SJSA1 (cell line): ENCODE data around the gene WDR20. TPM values are rescaled to one million over a fixed set of nuclear protein-coding genes. Genes with fewer than 3 reads are reported as not detected.
"Not testable (repeated sequence)": the region's sequence is repeated elsewhere in the genome, so short reads cannot be mapped to it uniquely, and the experiment has no call there.

Experiments
- DNase-seq, 2 experiments: peaks; one replicate each; pipeline ENCODE4 v3.0.0-alpha.2; 2015 to 2020; ENCODE audit warnings: low spot score in 2 of 2, low read depth in 1 of 2
- H3K27ac ChIP-seq: fragments of 250-450 bp; sonication (Bioruptor Pico); 2 replicates; pipeline ENCODE4 v1.5.1; 2020; ENCODE audit warnings: mild to moderate bottlenecking, moderate library complexity
- H3K27me3 ChIP-seq: fragments of 250-450 bp; sonication (Bioruptor Pico); replicated peaks from 2 replicates; pipeline ENCODE4 v1.5.1; 2020; ENCODE audit warnings: mild to moderate bottlenecking, moderate library complexity
- H3K36me3 ChIP-seq: fragments of 250-450 bp; sonication (Bioruptor Pico); 2 replicates; pipeline ENCODE4 v1.5.1; 2020; ENCODE audit warnings: mild to moderate bottlenecking
- H3K4me1 ChIP-seq: fragments of 250-450 bp; sonication (Bioruptor Pico); replicated peaks from 2 replicates; pipeline ENCODE4 v1.6.1; 2021; ENCODE audit warnings: mild to moderate bottlenecking
- H3K4me3 ChIP-seq: fragments of 250-450 bp; sonication (Bioruptor Pico); 2 replicates; pipeline ENCODE4 v1.5.1; 2020; ENCODE audit warnings: mild to moderate bottlenecking
- H3K9me3 ChIP-seq: fragments of 250-450 bp; sonication (Bioruptor Pico); replicated peaks from 2 replicates; pipeline ENCODE4 v1.5.1; 2020; ENCODE audit warnings: mild to moderate bottlenecking
- total RNA-seq: library from RNA; depleted of rRNA; stranded (reverse); fragments of >200 nt; shearing (Covaris generic); gene quantifications from 2 replicates; pipeline ENCODE4 v1.2.3, GENCODE V29; 2014; rRNA removed

Gene WDR20, protein sequence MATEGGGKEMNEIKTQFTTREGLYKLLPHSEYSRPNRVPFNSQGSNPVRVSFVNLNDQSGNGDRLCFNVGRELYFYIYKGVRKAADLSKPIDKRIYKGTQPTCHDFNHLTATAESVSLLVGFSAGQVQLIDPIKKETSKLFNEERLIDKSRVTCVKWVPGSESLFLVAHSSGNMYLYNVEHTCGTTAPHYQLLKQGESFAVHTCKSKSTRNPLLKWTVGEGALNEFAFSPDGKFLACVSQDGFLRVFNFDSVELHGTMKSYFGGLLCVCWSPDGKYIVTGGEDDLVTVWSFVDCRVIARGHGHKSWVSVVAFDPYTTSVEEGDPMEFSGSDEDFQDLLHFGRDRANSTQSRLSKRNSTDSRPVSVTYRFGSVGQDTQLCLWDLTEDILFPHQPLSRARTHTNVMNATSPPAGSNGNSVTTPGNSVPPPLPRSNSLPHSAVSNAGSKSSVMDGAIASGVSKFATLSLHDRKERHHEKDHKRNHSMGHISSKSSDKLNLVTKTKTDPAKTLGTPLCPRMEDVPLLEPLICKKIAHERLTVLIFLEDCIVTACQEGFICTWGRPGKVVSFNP
- 14.6 and 19.3 TPM in 2 replicates for total RNA-seq

DNA sequence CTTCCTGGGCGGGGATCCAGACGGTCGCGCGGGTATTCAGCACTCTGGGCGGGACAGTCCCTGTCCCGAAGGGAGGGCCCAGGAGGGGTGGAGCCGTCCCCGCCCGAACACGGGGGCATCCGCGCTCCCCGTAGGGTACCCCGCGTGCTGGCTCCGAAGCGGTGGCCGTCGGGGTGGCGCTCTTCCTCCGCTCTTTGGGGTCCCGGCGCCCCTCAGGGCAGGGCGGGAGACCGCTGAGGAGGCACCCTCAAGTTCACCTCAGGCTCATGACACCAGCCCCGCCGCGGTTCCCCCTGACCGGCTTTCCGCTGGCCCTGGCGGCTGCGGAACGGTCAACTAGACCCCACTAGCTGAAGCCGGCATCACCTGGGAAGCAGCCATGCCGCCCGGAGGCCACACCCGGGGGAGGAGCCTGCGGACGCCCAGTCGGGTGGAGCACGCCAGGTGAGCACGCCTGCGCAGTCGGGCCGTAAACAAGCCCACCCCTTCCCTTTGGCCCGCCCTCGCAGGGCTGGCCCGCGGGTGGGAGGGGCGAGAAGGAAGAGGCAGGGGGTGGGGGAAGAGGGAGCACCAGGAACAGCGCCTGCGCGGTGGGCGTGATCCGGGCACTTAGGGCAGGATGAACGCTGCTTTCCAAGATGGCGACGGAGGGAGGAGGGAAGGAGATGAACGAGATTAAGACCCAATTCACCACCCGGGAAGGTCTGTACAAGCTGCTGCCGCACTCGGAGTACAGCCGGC, at the start of gene WDR20:
Gene WDR20, plus strand, starts transcription at position 612 of the 741 bp plus-strand sequence. Its CDS starts 27 bp downstream, at position 639.
- no peaks in the 10 kb centered on the region for H3K9me3 ChIP-seq
- H3K36me3 ChIP-seq = peaks cover 6% of the 10 kb centered on the region
- DNase-seq = peak; percentile 88 to 97
- peak within 1 kb of the TSS; percentile 80 for H3K4me3 ChIP-seq
- no peaks in the 10 kb centered on the region for H3K4me1 ChIP-seq
- no peaks in the 10 kb centered on the region for H3K27me3 ChIP-seq
- peak within 1 kb of the TSS; percentile 67 for H3K27ac ChIP-seq

DNA sequence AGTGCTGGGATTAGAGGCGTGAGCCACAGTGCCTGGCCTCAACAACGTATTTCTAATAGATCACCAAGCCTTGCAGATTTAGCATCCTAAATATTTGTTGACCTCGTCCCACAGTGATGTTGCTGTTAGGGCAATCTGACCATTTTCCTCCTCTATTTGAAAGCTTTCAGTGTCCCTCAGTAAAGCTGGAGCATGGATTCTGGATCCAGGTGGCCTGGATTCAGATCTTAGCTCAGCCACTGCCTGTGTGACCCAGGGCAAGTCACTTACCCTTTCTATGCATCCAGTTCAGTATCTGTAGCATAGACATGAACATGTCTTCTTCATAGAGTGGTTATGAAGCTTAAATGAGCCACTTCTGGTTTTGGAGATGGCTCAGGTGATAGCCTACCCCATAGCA, 49.0 kb upstream of the WDR20 start:
- peaks cover 11% of the 10 kb centered on the region for H3K36me3 ChIP-seq
- H3K27me3 ChIP-seq = no peaks in the 10 kb centered on the region
- peaks cover 14% of the 10 kb centered on the region for H3K4me1 ChIP-seq
- DNase-seq = no peak
- no peak overlapping the region for H3K27ac ChIP-seq
- no peaks in the 10 kb centered on the region for H3K9me3 ChIP-seq
- H3K4me3 ChIP-seq = no peak overlapping the region

DNA sequence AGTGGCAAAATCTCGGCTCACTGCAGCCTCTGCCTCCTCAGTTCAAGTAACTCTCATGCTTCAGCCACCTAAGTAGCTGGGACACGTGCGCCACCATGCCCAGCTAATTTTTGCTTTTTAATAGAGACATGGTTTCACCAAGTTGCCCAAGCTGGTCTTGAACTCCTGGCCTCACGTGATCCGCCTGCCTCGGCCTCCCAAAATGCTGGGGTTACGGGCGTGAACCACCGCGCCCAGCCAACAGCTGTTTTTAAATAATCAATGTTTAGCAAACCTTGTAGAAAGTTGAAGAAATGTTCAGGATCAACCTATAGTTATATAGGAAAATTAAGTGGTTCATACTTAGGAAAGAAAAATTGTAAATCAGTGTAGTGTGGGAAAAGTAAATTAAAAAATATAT, 46.9 kb upstream of the WDR20 start:
- Histone ChIP-seq H3K27ac (no peak overlapping the region), H3K27me3 (no peaks in the 10 kb centered on the region), H3K36me3 (no peaks in the 10 kb centered on the region), H3K4me3 (no peak overlapping the region), H3K4me1 (peaks cover 11% of the 10 kb centered on the region), H3K9me3 (no peaks in the 10 kb centered on the region)
- no peak for DNase-seq

DNA sequence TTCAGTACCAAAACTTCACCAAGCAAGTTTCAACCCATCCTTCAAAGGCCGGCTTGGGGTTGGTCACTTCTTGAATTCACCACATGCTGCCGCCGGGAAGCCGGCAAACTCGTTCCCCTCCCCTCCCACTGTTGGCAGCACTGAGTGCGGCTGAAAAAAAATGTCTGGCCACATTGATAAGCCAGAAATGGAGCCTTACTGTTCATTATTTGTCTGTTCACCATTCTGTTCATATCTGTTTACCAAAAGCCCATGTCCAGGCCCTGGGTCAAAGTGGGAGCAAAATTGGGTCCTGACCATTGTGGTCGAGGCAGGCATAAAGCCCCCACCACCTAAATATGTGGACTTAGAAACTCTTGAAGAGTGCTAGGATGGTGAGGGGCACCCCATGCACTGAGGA, 45.6 kb upstream of the WDR20 start:
- no peaks in the 10 kb centered on the region for H3K9me3 ChIP-seq
- no peaks in the 10 kb centered on the region for H3K36me3 ChIP-seq
- H3K4me1 ChIP-seq = peaks cover 7% of the 10 kb centered on the region
- no peak overlapping the region for H3K4me3 ChIP-seq
- DNase-seq = no peak
- H3K27ac ChIP-seq = no peak overlapping the region
- no peaks in the 10 kb centered on the region for H3K27me3 ChIP-seq

DNA sequence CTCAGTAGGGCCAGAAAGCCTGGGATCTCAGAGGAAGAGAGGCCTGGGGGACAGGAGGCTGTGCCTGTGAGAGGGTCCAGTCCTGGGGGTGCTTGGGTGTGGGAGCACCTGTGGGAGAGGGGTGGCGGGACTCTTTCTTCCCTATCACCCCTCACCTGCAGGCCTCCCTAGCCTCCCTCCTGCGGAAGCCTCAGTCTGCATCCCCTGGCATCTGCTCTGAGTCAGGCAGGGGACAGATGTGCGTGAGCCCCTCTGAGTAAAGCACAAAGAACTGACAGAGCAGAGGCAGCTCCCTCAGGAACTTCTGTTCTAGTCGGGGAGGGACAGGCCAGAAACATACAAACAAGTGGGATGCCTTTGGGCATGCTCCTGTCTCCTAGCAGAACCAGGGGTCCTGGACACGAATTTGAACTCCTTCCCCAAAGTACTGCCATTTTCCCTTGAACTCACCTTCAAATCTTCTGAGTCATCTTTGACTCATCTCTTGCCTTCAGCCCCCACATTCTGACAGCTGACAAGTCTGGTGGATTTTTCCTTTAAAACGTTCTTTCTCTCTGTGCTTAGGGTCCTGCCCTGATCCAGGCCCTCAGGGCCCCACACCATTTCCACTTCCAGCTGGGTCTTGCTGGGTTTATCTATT, 44.3 kb upstream of the WDR20 start:
- no peak overlapping the region for H3K27ac ChIP-seq
- H3K4me3 ChIP-seq = no peak overlapping the region
- no peaks in the 10 kb centered on the region for H3K36me3 ChIP-seq
- H3K27me3 ChIP-seq = no peaks in the 10 kb centered on the region
- peaks cover 7% of the 10 kb centered on the region for H3K4me1 ChIP-seq
- no peaks in the 10 kb centered on the region for H3K9me3 ChIP-seq
- no peak for DNase-seq

DNA sequence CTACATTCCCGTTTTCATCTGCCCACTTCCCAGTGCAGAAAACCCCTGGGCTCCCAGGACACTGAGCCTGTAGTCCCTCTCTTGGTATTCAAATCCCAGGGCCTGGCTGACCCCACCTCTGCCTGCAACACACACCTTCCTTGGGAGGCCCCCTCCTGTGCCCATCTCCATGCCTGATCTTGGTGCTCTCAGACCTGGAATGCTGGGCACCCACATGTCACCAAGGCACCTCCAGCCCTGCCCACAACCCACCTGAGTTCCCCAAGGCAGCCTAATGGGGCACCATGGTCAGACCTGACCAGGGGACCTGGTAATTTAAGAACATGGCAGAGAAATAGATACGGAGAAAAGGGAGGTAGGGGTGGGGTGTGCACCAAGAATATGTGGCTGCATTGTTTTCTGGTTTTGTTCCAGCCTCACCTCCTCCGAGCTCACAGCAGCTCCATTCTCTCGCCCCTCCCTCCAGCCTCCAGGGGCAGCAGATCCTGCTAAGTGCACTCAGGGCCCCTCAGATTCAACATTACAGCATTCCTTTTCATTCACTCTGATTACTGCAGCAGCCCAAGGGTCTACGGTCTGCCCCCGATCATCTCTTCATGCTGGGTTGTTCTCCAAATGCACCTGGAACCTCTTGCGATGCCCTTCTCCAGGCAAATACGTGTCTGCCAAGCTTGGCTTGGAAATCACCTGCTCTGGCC, 43.7 kb upstream of the WDR20 start:
- no peak overlapping the region for H3K4me3 ChIP-seq
- H3K4me1 ChIP-seq = peaks cover 7% of the 10 kb centered on the region
- H3K27ac ChIP-seq = no peak overlapping the region
- no peak for DNase-seq
- H3K36me3 ChIP-seq = no peaks in the 10 kb centered on the region
- no peaks in the 10 kb centered on the region for H3K27me3 ChIP-seq
- no peaks in the 10 kb centered on the region for H3K9me3 ChIP-seq

DNA sequence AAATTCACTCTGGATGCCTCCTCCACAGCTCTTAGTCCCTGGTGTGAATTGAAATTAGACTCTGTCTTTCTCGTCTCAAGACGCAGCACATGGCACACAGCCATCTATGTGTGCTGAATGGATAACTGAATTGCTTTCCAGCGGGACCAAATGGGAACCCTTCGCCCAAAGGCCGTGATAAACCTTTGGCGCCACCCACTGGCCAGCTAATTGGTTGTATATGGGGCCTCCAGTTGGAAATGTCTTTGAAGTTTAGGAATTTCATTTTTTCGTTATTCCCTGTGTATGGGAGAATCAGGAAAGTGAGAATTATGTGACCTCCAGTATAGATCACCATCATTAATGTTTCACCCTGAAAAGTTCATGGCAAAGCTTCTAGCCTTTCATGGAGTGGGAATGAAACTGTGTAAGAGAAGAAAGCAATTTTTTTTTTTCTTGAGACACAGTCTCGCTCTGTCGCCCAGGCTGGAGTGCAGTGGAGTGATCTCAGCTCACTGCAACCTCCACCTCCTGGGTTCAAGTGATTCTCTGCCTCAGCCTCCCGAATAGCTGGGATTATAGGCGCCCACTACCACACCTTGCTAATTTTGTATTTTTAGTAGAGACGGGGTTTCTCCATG, 43.0 kb upstream of the WDR20 start:
- Histone ChIP-seq H3K27ac (no peak overlapping the region), H3K4me3 (no peak overlapping the region), H3K27me3 (no peaks in the 10 kb centered on the region), H3K4me1 (peaks cover 7% of the 10 kb centered on the region), H3K9me3 (no peaks in the 10 kb centered on the region), H3K36me3 (no peaks in the 10 kb centered on the region)
- peak; percentile 51 to 69 for DNase-seq

DNA sequence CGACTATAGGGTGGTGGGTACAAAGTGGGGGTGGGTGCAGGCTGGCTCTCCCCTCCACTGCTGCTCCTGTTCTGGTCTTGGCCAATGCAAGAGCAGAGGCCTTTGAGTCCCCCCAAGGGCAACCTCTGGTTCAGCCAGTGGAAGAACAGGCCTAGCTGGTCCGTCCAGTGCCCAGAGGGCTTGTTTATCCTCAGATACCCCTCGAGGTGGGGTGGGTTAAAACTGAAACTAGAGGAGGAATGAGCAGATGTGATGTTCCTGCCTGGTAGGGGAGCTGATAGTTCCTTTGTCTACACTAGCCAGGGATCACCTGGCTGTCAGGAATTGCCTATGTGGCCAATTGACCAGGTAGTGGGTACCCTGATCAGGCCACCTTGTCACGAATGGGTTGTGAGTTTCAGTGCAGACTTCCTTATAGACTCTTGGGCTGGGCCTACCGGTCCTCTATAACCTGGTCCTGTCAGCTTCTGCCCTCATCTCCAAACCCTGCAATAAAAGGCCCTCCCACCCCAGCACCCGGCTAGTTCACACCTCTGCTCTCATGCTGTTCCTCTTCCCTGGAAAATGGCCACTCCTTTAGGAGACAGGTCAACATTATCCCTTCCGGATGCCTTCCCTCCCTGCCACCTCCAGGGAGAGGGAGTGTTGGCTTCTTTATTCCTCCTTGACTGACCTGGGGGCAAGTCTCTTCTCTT, 42.1 kb upstream of the WDR20 start:
- DNase-seq = no peak
- no peaks in the 10 kb centered on the region for H3K9me3 ChIP-seq
- no peaks in the 10 kb centered on the region for H3K27me3 ChIP-seq
- H3K4me1 ChIP-seq = peaks cover 7% of the 10 kb centered on the region
- H3K4me3 ChIP-seq = no peak overlapping the region
- no peak overlapping the region for H3K27ac ChIP-seq
- no peaks in the 10 kb centered on the region for H3K36me3 ChIP-seq

DNA sequence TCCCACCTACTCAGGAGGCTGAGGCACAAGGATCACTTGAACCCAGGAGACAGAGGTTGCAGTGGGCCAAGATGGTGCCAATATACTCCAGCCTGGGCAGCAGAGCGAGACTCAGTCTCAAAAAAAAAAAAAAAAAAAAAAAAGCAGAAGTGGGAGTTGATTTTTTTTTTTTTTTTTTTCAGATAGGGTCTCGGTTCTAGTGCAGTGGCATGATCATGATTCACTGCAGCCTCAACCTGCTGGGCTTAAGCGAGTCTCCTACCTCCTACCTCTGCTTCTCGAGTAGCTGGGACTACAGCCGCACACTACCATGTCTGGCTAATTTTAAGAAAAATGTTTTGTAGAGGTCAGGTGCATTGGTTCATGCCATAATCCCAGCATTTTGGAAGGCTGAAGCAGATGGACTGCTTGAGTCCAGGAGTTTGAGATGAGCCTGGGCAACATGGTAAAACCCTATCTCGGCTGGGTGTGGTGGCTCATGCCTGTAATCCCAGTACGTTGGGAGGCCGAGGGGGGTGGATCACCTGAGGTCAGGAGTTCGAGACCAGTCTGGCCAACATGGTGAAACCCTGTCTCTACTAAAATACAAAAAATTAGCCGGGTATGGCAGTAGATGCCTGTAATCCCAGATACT, 36.5 kb upstream of the WDR20 start:
- Histone ChIP-seq H3K4me1 (no peaks in the 10 kb centered on the region), H3K9me3 (no peaks in the 10 kb centered on the region), H3K4me3 (no peak overlapping the region), H3K27me3 (no peaks in the 10 kb centered on the region), H3K36me3 (no peaks in the 10 kb centered on the region), H3K27ac (no peak overlapping the region)
- DNase-seq = no peak

DNA sequence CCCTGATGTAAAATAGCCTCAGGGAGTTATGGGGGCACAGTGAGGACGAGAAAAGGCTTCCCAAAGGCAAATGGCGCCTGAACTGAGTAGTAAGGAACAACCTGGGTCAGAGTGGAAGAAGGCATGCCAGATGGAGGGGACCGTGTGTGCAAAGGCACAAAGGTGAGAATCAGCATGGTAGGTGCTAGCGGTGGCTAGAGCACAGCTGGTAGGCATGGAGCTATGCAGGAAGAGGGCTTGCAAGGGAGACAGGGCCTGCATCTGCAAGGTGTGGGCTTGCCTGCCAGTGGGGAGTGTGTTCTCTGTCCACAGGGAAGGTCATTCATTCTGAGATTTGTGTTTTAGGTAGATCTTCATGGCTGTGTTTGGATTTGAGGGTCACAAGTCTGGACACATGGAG, 34.3 kb upstream of the WDR20 start:
- no peaks in the 10 kb centered on the region for H3K27me3 ChIP-seq
- no peak for DNase-seq
- H3K36me3 ChIP-seq = no peaks in the 10 kb centered on the region
- no peaks in the 10 kb centered on the region for H3K9me3 ChIP-seq
- H3K27ac ChIP-seq = no peak overlapping the region
- no peak overlapping the region for H3K4me3 ChIP-seq
- no peaks in the 10 kb centered on the region for H3K4me1 ChIP-seq

DNA sequence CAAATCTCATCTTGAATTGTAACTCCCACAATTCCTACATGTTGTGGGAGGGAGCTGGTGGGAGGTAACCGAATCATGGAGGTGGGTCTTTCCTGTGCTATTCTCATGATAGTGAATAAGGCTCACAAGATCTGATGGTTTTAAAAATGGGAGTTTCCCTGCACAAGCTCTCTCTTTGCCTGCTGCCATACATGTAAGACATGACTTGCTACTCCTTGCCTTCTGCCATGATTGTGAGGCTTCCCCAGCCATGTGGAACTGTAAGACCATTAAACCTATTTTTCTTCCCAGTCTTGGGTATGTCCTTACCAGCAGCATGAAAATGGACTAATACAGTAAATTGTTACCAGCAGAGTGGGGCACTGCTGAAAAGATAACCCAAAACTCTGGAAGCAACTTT, 30.4 kb upstream of the WDR20 start:
- not testable (repeated sequence) for H3K27ac ChIP-seq, H3K27me3 ChIP-seq, H3K4me1 ChIP-seq, H3K36me3 ChIP-seq, DNase-seq, H3K4me3 ChIP-seq, H3K9me3 ChIP-seq

DNA sequence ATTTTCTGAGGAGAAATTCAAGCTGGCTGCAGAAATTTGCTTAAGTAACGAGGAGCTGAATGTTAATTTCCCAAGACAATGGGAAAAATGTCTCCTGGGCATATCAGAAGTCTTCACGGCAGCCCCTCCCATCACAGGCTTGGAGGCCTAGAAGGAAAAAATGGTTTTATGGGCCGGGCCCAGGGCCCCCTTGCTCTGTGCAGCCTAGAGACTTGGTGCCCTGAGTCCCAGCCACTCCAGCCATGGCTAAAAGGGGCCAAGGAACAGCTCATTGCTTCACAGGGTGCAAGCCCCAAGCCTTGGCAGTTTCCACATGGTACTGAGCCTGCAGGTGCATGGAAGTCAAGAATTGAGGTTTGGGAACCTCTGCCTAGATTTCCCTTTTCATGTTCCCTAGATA, 28.6 kb upstream of the WDR20 start:
- Histone ChIP-seq H3K4me3 (no peak overlapping the region), H3K9me3 (no peaks in the 10 kb centered on the region)

More for the DNA sequence above, 28.6 kb upstream of the WDR20 start:
- no peaks in the 10 kb centered on the region for H3K36me3 ChIP-seq
- DNase-seq = no peak
- H3K4me1 ChIP-seq = no peaks in the 10 kb centered on the region
- no peaks in the 10 kb centered on the region for H3K27me3 ChIP-seq
- H3K27ac ChIP-seq = no peak overlapping the region
